Measurements from ENCODE around the gene PTCH2. TPM values are rescaled to one million over a fixed set of nuclear protein-coding genes. Genes with fewer than 3 reads are reported as not detected.

The PTCH2 gene
- total RNA-seq, 4 donors from 2014 or later, result 6.6 to 13.4 (median 9.9) TPM

DNA sequence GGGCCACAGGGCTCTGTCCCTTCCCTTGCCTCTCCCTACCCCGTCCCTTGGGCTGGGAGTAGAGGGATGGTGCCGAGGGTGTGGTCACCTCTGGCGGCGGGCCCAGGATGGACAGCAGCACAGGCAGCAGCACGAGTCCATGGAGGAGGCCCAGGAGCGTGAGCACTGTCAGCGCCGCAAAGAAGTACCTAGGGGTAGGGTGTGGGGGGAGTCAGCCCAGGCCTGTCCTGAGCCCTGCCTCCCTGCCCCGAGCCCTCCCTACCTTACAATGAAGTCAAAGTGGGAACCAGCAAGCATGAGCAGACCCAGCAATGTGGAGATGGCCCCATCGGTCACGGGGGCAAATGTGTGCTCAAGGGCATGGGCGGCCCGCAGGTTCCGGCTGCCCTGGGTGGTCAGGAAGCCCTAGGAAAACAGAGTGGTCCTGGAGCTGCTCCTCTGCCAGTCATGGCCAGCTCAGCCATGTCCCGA, 20.0 kb downstream of the PTCH2 start:
- Histone ChIP-seq H3K4me1 (peaks cover 0 to 78% (median 21%) of the 10 kb centered on the region in 4 donors), H3K27ac (peak overlapping the region in 3 of 4 donors; percentile 10 to 96 (median 38)), H3K27me3 (no peaks in the 10 kb centered on the region), H3K4me3 (no peak overlapping the region), H3K36me3 (peaks cover 0 to 23% (median 0%) of the 10 kb centered on the region in 3 donors), H3K9me3 (no peaks in the 10 kb centered on the region)
- TF ChIP-seq EP300 (IDR thresholded peaks at IDR 0.05) (no peak), POLR2A (IDR thresholded peaks at IDR 0.05) (no peak)
- TF ChIP-seq, protein P1, sequence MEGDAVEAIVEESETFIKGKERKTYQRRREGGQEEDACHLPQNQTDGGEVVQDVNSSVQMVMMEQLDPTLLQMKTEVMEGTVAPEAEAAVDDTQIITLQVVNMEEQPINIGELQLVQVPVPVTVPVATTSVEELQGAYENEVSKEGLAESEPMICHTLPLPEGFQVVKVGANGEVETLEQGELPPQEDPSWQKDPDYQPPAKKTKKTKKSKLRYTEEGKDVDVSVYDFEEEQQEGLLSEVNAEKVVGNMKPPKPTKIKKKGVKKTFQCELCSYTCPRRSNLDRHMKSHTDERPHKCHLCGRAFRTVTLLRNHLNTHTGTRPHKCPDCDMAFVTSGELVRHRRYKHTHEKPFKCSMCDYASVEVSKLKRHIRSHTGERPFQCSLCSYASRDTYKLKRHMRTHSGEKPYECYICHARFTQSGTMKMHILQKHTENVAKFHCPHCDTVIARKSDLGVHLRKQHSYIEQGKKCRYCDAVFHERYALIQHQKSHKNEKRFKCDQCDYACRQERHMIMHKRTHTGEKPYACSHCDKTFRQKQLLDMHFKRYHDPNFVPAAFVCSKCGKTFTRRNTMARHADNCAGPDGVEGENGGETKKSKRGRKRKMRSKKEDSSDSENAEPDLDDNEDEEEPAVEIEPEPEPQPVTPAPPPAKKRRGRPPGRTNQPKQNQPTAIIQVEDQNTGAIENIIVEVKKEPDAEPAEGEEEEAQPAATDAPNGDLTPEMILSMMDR (IDR thresholded peaks at IDR 0.05), result no peak
- no peak for DNase-seq (ENCODE audit: low spot score in 2 of 2)
- 64 to 77% methylated on average over 13 to 15 of the region's 15 CpGs for WGBS, 2 donors

DNA sequence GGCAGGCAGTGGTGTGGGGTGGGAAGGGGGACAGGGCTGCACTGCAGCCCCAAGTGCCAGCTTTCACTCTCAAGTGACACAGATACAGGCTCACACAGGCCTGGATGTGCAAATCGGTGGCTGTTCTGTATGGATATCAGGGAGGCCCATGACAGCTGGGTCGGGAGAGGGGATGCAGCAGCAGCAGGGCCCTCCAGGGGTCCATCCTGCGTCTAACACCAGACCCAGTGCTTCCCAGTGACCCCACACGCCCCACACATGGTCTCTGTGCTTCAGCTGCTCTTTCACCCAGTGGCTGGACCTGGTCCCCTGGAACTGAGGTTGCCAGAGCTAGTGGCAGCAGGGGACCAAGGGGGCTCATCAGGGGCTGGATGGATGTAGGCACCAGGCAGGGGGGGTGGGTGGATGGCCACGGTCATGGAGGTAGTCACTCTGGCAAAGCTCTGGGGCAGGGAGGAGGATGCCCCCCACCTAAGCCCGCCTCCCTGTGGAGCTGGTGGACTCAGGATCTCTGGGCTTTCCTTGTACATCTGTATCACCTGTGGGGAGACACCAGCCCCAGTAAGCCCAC, 20.8 kb downstream of the PTCH2 start:
- H3K9me3 ChIP-seq, result no peaks in the 10 kb centered on the region
- 82 to 94% methylated on average over 2 to 3 of the region's 6 CpGs for WGBS, 2 donors
- no peaks in the 10 kb centered on the region for H3K27me3 ChIP-seq
- DNase-seq (ENCODE audit: low spot score in 2 of 2), result no peak
- no peak overlapping the region for H3K4me3 ChIP-seq
- peaks cover 0 to 70% (median 21%) of the 10 kb centered on the region in 4 donors for H3K4me1 ChIP-seq
- peak overlapping the region in 3 of 4 donors; percentile 24 to 96 (median 51) for H3K27ac ChIP-seq
- peaks cover 0 to 16% (median 0%) of the 10 kb centered on the region in 3 donors for H3K36me3 ChIP-seq
- TF ChIP-seq POLR2A (IDR thresholded peaks at IDR 0.05) (no peak), EP300 (IDR thresholded peaks at IDR 0.05) (no peak)
- TF ChIP-seq, protein P1 (IDR thresholded peaks at IDR 0.05), result no peak

DNA sequence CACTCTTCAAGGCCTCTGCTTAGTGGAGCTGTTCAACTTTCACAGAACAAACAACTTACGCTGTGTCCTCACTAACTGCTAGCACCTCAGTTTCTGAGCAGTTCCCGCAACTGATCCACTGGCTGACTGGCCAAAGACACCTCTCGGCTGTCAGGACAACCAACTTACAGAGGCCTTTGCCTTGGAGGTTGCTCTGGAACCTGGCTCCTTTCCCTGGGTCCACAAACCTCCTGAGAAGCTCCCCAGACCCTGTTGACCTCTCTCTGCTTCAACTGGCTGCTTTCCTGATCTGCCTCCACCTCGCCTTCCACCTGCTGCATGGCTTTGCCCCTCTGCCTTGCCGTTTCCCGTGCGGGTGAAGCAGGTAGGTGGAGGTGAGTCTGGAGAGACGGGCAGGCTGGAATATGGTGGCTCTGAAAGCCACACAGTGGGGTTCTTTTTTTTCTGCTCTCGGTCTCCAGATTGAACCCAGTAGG, 21.8 kb downstream of the PTCH2 start:
- H3K4me3 ChIP-seq, result no peak overlapping the region
- peaks cover 0 to 61% (median 18%) of the 10 kb centered on the region in 4 donors for H3K4me1 ChIP-seq
- TF ChIP-seq POLR2A (IDR thresholded peaks at IDR 0.05) (no peak), EP300 (IDR thresholded peaks at IDR 0.05) (no peak)
- TF ChIP-seq, protein P1 (IDR thresholded peaks at IDR 0.05), result no peak
- no peaks in the 10 kb centered on the region for H3K9me3 ChIP-seq
- peaks cover 0 to 16% (median 0%) of the 10 kb centered on the region in 3 donors for H3K36me3 ChIP-seq
- 74 to 79% methylated on average over 9 of the region's 9 CpGs for WGBS, 2 donors
- DNase-seq (ENCODE audit: low spot score in 2 of 2), result no peak
- peak overlapping the region; percentile 71 to 96 (median 96) for H3K27ac ChIP-seq
- no peaks in the 10 kb centered on the region for H3K27me3 ChIP-seq

DNA sequence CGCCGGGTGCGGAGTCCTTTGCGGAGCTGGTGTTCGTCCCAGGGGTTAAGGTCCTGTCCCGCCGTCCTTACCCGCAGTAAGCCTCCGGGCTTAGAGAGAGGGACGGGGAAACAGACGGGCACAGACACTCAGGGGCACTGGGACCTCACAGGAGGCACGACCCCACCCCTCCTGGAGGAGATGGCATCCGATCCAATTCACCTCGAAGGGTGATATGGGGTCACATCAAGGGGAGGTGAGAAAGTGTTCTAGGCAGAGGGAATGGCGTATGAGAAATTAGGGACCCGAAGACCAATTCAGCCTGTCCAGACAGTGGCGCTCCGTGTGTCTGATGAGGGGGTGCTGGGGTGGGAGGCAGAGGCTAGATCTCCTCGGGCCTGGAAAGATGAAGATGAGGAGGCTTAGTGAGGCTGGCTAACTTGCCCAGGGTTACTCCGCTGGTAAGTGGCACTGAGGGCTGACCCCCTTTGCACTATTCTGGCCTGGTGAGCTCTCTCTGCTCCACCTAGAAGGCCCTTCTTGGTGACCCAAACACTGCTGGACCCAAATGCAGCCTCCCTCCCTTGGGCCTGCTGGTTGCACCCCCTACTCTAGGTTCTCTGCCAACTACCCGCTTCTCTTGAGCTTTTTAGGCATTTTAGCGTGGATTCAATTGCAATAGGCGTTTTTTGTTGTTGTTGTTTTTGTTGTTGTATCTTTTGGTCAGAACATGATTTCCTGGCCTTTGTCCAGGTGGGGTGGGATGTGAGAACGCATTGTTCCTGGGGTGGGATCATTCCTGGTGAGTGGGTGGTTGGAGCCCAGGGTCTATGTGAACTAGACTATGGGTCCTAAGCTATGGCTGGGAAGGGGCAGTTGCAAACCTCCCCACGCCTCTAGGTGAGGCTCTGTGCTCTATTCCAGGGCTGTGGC, 22.5 kb downstream of the PTCH2 start:
- DNase-seq (ENCODE audit: low spot score in 2 of 2), result no peak
- H3K4me1 ChIP-seq, result peaks cover 0 to 54% (median 15%) of the 10 kb centered on the region in 4 donors
- TF ChIP-seq EP300 (IDR thresholded peaks at IDR 0.05), result no peak
- no peak for TF ChIP-seq POLR2A (IDR thresholded peaks at IDR 0.05)
- TF ChIP-seq, protein P1 (IDR thresholded peaks at IDR 0.05), result no peak
- no peaks in the 10 kb centered on the region for H3K27me3 ChIP-seq
- no peaks in the 10 kb centered on the region for H3K9me3 ChIP-seq
- 20 to 28% methylated on average over 25 of the region's 25 CpGs for WGBS, 2 donors
- H3K4me3 ChIP-seq, result peak overlapping the region; percentile 28 to 66 (median 58)
- peak overlapping the region; percentile 71 to 96 (median 96) for H3K27ac ChIP-seq
- peaks cover 0 to 16% (median 0%) of the 10 kb centered on the region in 3 donors for H3K36me3 ChIP-seq

Measured in tibial nerve (tissue), 4 donors.